Neural cell (in vitro differentiated cells): ENCODE data around the gene GKAP1.
"Not testable (repeated sequence)": the region's sequence is repeated elsewhere in the genome, so short reads cannot be mapped to it uniquely, and the experiment has no call there.

Source experiments
- CTCF ChIP-seq: fragments of 450-650 bp; IDR thresholded peaks from 2 replicates; pipeline ENCODE4 v1.5.1; 2014; ENCODE audit warnings: antibody characterized with exemption, mild to moderate bottlenecking, moderate library complexity; ENCODE audit not compliant: poor library complexity, severe bottlenecking
- EP300 ChIP-seq: fragments of 450-650 bp; conservative IDR thresholded peaks from 2 replicates; pipeline ENCODE4 v1.6.1; 2014; ENCODE audit warnings: antibody characterized with exemption, mild to moderate bottlenecking, moderate library complexity; ENCODE audit not compliant: poor library complexity, severe bottlenecking
- EZH2 ChIP-seq: fragments of 200-600, 300-800 bp; shearing (Covaris generic), sonication (generic); IDR thresholded peaks from 2 replicates; pipeline ENCODE4 v1.6.1; 2014; ENCODE audit warnings: antibody characterized with exemption, low read length, borderline replicate concordance, mild to moderate bottlenecking; ENCODE audit not compliant: insufficient read depth, poor library complexity, severe bottlenecking
- MXI1 ChIP-seq: fragments of 450-650 bp; conservative IDR thresholded peaks from 2 replicates; pipeline ENCODE4 v1.6.1; 2014; ENCODE audit warnings: antibody characterized with exemption, mild to moderate bottlenecking; ENCODE audit not compliant: poor library complexity, severe bottlenecking
- POLR2AphosphoS5 ChIP-seq: IDR thresholded peaks from 2 replicates; pipeline ENCODE4 v1.6.1; 2012
- RAD21 ChIP-seq: fragments of 450-650 bp; conservative IDR thresholded peaks from 2 replicates; pipeline ENCODE4 v1.6.1; 2014; ENCODE audit warnings: antibody characterized with exemption, mild to moderate bottlenecking, moderate library complexity
- REST ChIP-seq: IDR thresholded peaks from 2 replicates; pipeline ENCODE4 v1.6.1; 2012; ENCODE audit warnings: borderline replicate concordance
- SMC3 ChIP-seq: fragments of 450-650 bp; conservative IDR thresholded peaks from 2 replicates; pipeline ENCODE4 v1.6.1; 2014; ENCODE audit warnings: antibody characterized with exemption, mild to moderate bottlenecking, moderate library complexity; ENCODE audit not compliant: poor library complexity

GRCh38 chr9:83849895-83850294 is 32.3 kb upstream of the GKAP1 start:
- not testable (repeated sequence) for TF ChIP-seq REST, RAD21, CTCF, POLR2AphosphoS5, EZH2, SMC3, MXI1, EP300
